BE2C (cell line): ENCODE data around the gene PTPRD.

ENCODE experiments used
- DNase-seq: peaks from one replicate; pipeline ENCODE4 v3.0.0-alpha.2; 2020
- H3K27me3 ChIP-seq: fragments of 250-450 bp; sonication (Bioruptor Pico); 2 replicates; pipeline ENCODE4 v1.5.1; 2020; ENCODE audit warnings: mild to moderate bottlenecking
- H3K36me3 ChIP-seq: fragments of 250-450 bp; sonication (Bioruptor Pico); 2 replicates; pipeline ENCODE4 v1.5.1; 2020; ENCODE audit warnings: mild to moderate bottlenecking
- H3K4me1 ChIP-seq: fragments of 250-450 bp; sonication (Bioruptor Pico); 2 replicates; pipeline ENCODE4 v1.5.1; 2020
- H3K4me3 ChIP-seq: 2 replicates; pipeline ENCODE4 v1.5.1; 2011; ENCODE audit warnings: low read depth, low read length
- H3K9me3 ChIP-seq: fragments of 250-450 bp; sonication (Bioruptor Pico); 2 replicates; pipeline ENCODE4 v1.5.1; 2020
- CTCF ChIP-seq: IDR thresholded peaks from 2 replicates; pipeline ENCODE4 v1.5.1; 2012; ENCODE audit warnings: mild to moderate bottlenecking, low read depth, low read length

Gene PTPRD

GRCh38 chr9:8605096-8605495, 2007.7 kb downstream of the PTPRD start:
- Histone ChIP-seq H3K9me3 (no peaks in the 10 kb centered on the region; the same call in 1 of the 2 replicates), H3K27me3 (no peaks in the 10 kb centered on the region), H3K4me1 (no peaks in the 10 kb centered on the region), H3K4me3 (no peak overlapping the region), H3K36me3 (no peaks in the 10 kb centered on the region)
- no peak for TF ChIP-seq CTCF
- DNase-seq, result no peak

GRCh38 chr9:8604201-8604600, 2008.6 kb downstream of the PTPRD start:
- H3K4me1 ChIP-seq, result no peaks in the 10 kb centered on the region
- no peak for TF ChIP-seq CTCF
- no peaks in the 10 kb centered on the region; the same call in 1 of the 2 replicates for H3K9me3 ChIP-seq
- no peaks in the 10 kb centered on the region for H3K36me3 ChIP-seq
- no peak overlapping the region for H3K4me3 ChIP-seq
- no peak for DNase-seq
- H3K27me3 ChIP-seq, result no peaks in the 10 kb centered on the region

DNA sequence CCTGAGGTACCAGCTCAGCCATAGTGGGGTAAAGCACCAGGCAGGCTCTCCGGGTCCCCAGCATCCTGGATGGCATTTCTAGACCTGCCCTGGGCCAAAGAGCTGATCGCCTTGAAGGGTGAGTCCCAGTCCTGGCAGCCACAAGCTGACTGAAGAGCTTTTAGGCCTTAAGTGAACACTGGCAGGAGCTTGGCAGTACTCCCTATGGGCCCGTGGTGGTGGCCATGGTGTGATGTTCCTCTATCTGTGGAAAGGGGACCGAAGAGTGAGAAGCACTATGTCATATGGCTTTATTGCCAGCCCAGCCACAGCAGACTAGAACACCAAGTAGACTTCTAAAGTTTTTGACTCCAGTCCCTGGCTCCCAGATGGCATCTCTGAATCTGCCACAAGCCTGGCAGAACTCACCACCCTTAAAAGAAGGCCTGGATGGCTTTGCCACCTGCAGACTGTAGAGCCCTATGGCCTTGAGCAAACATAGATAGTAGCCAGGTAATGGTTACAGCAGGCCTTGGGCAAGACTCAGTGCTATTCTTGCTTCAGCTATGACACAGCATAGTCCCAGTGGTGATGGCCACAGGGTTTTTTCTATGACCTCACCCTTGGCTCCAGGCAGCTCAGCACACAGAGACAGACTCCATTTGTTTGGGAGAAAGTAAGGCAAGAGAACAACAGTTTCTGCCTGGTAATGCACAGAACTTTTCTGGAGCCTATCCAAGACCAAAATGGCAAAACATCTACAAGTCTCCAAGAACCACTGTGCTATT, 2011.7 kb downstream of the PTPRD start:
- TF ChIP-seq CTCF, result no peak
- H3K4me3 ChIP-seq, result no peak overlapping the region
- no peaks in the 10 kb centered on the region for H3K36me3 ChIP-seq
- no peak for DNase-seq
- no peaks in the 10 kb centered on the region; the same call in 1 of the 2 replicates for H3K9me3 ChIP-seq
- no peaks in the 10 kb centered on the region for H3K27me3 ChIP-seq
- no peaks in the 10 kb centered on the region for H3K4me1 ChIP-seq

DNA sequence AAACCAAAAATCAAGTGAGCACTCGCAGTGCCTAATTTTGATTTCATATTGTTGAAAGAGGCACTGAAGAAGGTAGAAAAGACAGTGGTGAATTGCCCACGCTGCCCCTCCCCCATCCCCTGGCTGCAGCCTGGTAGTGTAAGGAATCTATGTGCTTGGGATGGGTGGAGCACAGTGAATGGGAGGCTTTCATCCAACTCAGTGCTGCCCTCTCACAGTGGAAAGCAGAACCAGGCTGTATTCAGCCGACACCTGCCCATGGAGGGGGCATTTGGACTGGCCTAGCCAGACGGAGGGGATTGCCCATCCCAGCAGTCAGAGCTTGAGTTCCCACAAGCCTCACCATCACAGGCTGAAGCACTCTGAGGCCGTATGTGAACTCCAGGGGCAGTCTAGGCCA, 2012.9 kb downstream of the PTPRD start:
- no peaks in the 10 kb centered on the region for H3K4me1 ChIP-seq
- DNase-seq, result peak; percentile 5
- H3K9me3 ChIP-seq, result no peaks in the 10 kb centered on the region; the same call in 1 of the 2 replicates
- no peaks in the 10 kb centered on the region for H3K36me3 ChIP-seq
- H3K4me3 ChIP-seq, result no peak overlapping the region
- TF ChIP-seq CTCF, result no peak
- H3K27me3 ChIP-seq, result no peaks in the 10 kb centered on the region

GRCh38 chr9:8589476-8589875, 2023.3 kb downstream of the PTPRD start:
- Histone ChIP-seq H3K9me3 (no peaks in the 10 kb centered on the region), H3K4me1 (no peaks in the 10 kb centered on the region), H3K27me3 (no peaks in the 10 kb centered on the region), H3K36me3 (no peaks in the 10 kb centered on the region), H3K4me3 (no peak overlapping the region)
- no peak for DNase-seq
- no peak for TF ChIP-seq CTCF

GRCh38 chr9:8585036-8585435, 2027.8 kb downstream of the PTPRD start:
- Histone ChIP-seq H3K36me3 (no peaks in the 10 kb centered on the region), H3K4me3 (no peak overlapping the region), H3K9me3 (no peaks in the 10 kb centered on the region), H3K4me1 (no peaks in the 10 kb centered on the region), H3K27me3 (no peaks in the 10 kb centered on the region)
- no peak for DNase-seq
- TF ChIP-seq CTCF, result no peak
